A673 (cell line): ENCODE measurements around the gene ZNF576. TPM values are rescaled to one million over a fixed set of nuclear protein-coding genes. Genes with fewer than 3 reads are reported as not detected.

Source experiments
- BruUV-seq: library from RNA; stranded (reverse); fragments of 400-500 nt; replicated peaks from 2 replicates; lab custom pipeline; 2021; lab: Mats Ljungman, UMichigan
- CTCF ChIA-PET: fragments of 300-600 bp; sonication (Branson Sonifier 250); formaldehyde crosslinking; loops from one replicate; lab custom pipeline; 2022; ENCODE audit warnings: antibody characterized with exemption; lab: Charles Lee
- POLR2A ChIA-PET: fragments of 300-600 bp; sonication (Branson Sonifier 250); formaldehyde crosslinking; loops from one replicate; lab custom pipeline; 2022; ENCODE audit warnings: antibody characterized with exemption; ENCODE audit not compliant: low non-redundant PET; lab: Charles Lee
- DNase-seq: peaks from one replicate; pipeline ENCODE4 v3.0.0-alpha.2; 2015; ENCODE audit warnings: low spot score
- H3K27ac ChIP-seq: fragments of 200-600 bp; sonication (generic); 2 replicates; pipeline ENCODE4 v1.5.1; 2016; ENCODE audit warnings: mixed run types, low read depth, mild to moderate bottlenecking, mixed read lengths, antibody characterized with exemption, low read length; ENCODE audit not compliant: poor library complexity, severe bottlenecking
- H3K27me3 ChIP-seq: fragments of 200-600 bp; sonication (generic); replicated peaks from 2 replicates; pipeline ENCODE4 v1.6.1; 2017; ENCODE audit warnings: mixed run types, low read depth, mild to moderate bottlenecking, mixed read lengths, antibody characterized with exemption, low read length; ENCODE audit not compliant: insufficient read depth, poor library complexity
- H3K36me3 ChIP-seq: fragments of 200-600 bp; sonication (generic); 2 replicates; pipeline ENCODE4 v1.6.1; 2016; ENCODE audit warnings: mixed run types, mild to moderate bottlenecking, mixed read lengths, antibody characterized with exemption, low read length; ENCODE audit not compliant: insufficient read depth, poor library complexity, severe bottlenecking
- H3K4me1 ChIP-seq: fragments of 200-600 bp; sonication (generic); 2 replicates; pipeline ENCODE4 v1.6.1; 2017; ENCODE audit warnings: mixed run types, mild to moderate bottlenecking, mixed read lengths, antibody characterized with exemption, low read length; ENCODE audit not compliant: insufficient read depth, poor library complexity, severe bottlenecking
- H3K4me3 ChIP-seq: fragments of 200-600 bp; sonication (generic); 2 replicates; pipeline ENCODE4 v1.5.1; 2016; ENCODE audit warnings: low read depth, mixed run types, mild to moderate bottlenecking, mixed read lengths, low read length; ENCODE audit not compliant: poor library complexity, severe bottlenecking
- H3K9me3 ChIP-seq: fragments of 200-600 bp; sonication (generic); 2 replicates; pipeline ENCODE4 v1.6.1; 2016; ENCODE audit warnings: mixed run types, low read depth, mild to moderate bottlenecking, mixed read lengths, antibody characterized with exemption, low read length; ENCODE audit not compliant: poor library complexity, severe bottlenecking
- EZH2 ChIP-seq: fragments of 200-600 bp; sonication (generic); IDR thresholded peaks from 2 replicates; pipeline ENCODE4 v1.6.1; 2017; ENCODE audit warnings: borderline replicate concordance, low read depth, mild to moderate bottlenecking, mixed read lengths, antibody characterized with exemption, low read length; ENCODE audit not compliant: poor library complexity, severe bottlenecking
- intact Hi-C: fragments of 100-400 bp; cut with micrococcal nuclease; formaldehyde crosslinking; loops from one replicate; pipeline ENCODE4 v1.10.0; 2022; ENCODE audit not compliant: unreplicated experiment
- total RNA-seq: library from RNA; stranded (reverse); gene quantifications from 2 replicates; pipeline ENCODE4 v1.2.3, GENCODE V29; 2021
- TF ChIP-seq, protein P1 (sequence below): fragments of 300-800, 200-600 bp; sonication (generic); conservative IDR thresholded peaks from 2 replicates; pipeline ENCODE4 v1.5.1; 2017; ENCODE audit warnings: low read depth, mild to moderate bottlenecking, antibody characterized with exemption, low read length, moderate library complexity, mixed read lengths

ZNF576 gene
- total RNA-seq, 1 experiment from 2014 or later: 20.3 TPM

DNA sequence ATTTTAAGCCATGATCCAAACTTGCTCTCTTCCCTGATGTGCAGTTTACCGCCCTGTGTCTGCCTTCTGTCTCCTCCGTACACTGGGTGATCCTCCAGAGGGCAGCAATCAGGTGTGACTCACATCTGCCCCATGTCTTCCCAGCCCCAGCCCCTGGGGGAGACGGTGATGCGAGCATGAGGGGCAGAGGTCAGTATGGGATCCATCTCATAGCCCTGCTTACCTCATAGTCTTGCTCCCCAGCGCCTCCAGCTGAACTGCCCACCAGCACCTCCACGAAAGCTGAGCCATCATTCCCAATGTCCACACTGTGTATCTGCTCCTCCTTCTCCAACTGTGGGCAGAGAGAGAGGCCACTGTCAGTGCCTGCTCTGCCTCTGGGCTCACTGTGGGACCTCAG, 35.7 kb upstream of the ZNF576 start:
- no peak for DNase-seq
- Histone ChIP-seq H3K4me3 (no peak overlapping the region), H3K4me1 (peaks cover 39% of the 10 kb centered on the region), H3K36me3 (peaks cover 26% of the 10 kb centered on the region), H3K9me3 (no peaks in the 10 kb centered on the region), H3K27me3 (no peaks in the 10 kb centered on the region), H3K27ac (peak overlapping the region; percentile 86)
- CTCF ChIA-PET: interaction anchor here (1.1 kb wide), 1 partner anchor 34 kb away, joined by 8 read pairs; no protein-coding TSS in a partner anchor
- POLR2A ChIA-PET: interaction anchor here (0.6 kb wide), 1 partner anchor 25 kb away, joined by 6 read pairs; no protein-coding TSS in a partner anchor
- no peak for TF ChIP-seq EZH2
- TF ChIP-seq, protein P1, sequence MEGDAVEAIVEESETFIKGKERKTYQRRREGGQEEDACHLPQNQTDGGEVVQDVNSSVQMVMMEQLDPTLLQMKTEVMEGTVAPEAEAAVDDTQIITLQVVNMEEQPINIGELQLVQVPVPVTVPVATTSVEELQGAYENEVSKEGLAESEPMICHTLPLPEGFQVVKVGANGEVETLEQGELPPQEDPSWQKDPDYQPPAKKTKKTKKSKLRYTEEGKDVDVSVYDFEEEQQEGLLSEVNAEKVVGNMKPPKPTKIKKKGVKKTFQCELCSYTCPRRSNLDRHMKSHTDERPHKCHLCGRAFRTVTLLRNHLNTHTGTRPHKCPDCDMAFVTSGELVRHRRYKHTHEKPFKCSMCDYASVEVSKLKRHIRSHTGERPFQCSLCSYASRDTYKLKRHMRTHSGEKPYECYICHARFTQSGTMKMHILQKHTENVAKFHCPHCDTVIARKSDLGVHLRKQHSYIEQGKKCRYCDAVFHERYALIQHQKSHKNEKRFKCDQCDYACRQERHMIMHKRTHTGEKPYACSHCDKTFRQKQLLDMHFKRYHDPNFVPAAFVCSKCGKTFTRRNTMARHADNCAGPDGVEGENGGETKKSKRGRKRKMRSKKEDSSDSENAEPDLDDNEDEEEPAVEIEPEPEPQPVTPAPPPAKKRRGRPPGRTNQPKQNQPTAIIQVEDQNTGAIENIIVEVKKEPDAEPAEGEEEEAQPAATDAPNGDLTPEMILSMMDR: no peak
- BruUV-seq: no TSS peak
- intact Hi-C loops: no loop called here

DNA sequence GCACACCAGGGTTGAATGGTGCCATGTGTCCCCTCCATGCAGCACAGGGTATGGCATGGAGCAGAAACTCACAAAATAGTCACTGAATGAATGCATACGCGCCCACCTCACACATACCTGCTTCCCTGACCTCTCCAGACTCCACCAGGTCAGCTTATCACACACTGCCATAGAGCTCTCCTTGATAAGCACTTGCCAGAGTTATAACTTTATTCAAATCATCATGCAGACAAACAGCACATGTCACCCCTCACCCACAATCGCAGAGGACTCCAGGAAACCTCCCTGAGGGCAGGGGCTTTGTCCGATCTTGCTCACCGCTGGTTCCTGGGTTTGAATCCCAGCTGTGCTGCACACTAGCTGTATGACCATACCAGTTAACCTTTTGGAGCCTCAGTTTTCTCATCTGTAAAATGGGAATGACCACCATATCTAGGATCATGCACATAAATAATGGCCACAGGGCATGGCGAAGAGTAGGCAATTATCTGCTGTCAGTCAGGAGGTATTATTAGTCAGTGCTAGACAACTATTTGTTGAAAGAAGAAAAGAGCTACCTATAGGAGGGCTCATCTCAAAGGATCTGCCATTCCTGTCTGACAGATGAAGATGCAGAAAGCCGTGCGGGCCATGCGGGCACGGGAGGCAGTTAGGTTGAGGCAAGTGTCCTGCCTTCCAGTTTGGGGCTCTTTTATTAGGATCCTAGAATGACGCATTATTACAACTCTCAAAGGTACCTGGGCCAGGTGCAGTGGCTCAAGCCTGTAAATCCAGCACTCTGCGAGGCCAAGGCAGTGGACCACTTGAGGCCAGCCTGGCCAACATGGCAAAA, 35.0 kb upstream of the ZNF576 start:
- Histone ChIP-seq H3K9me3 (no peaks in the 10 kb centered on the region), H3K4me1 (peaks cover 40% of the 10 kb centered on the region), H3K27ac (peak overlapping the region; percentile 86), H3K36me3 (peaks cover 22% of the 10 kb centered on the region), H3K4me3 (no peak overlapping the region), H3K27me3 (no peaks in the 10 kb centered on the region)
- intact Hi-C loops: no loop called here
- ChIA-PET CTCF (no interaction called here), POLR2A (no interaction called here)
- no peak for DNase-seq
- TF ChIP-seq EZH2: no peak
- TF ChIP-seq, protein P1: no peak
- BruUV-seq: no TSS peak

DNA sequence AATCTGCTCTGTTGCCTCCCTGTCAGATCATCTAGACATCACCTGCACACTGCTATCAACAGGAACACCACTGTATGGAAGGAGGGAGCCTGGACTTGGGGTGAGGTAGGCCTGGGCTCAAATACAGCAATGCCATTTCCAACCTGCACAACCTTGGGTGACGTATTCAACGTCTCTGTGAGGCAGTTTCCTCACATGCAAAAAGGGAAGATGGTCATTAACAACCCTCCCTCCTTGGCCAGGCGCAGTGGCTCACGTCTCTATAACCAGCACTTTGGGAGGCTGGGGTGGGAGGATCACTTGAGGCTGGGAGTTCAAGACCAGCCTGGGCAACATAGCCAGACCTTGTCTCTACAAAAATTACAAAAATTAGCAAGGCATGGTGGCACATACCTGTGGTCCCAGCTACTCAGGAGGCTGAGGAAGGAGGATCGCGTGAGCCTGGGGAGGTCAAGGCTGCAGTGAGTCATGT, 34.1 kb upstream of the ZNF576 start:
- intact Hi-C loops: no loop called here
- H3K27me3 ChIP-seq: no peaks in the 10 kb centered on the region
- peaks cover 40% of the 10 kb centered on the region for H3K4me1 ChIP-seq
- H3K9me3 ChIP-seq: no peaks in the 10 kb centered on the region
- no peak overlapping the region for H3K4me3 ChIP-seq
- CTCF ChIA-PET: interaction anchor here (0.6 kb wide), 1 partner anchor 16 kb away, joined by 3 read pairs; no protein-coding TSS in a partner anchor
- DNase-seq: no peak
- no peak for TF ChIP-seq EZH2
- TF ChIP-seq, protein P1: no peak
- peak overlapping the region; percentile 86 for H3K27ac ChIP-seq
- peaks cover 22% of the 10 kb centered on the region for H3K36me3 ChIP-seq
- BruUV-seq: no TSS peak
- POLR2A ChIA-PET: no interaction called here
